K562 (cell line): ENCODE measurements around the gene YJEFN3. TPM values are rescaled to one million over a fixed set of nuclear protein-coding genes. Genes with fewer than 3 reads are reported as not detected.

Experiments used
- BHLHE40 ChIP-seq: IDR thresholded peaks from 2 replicates; pipeline ENCODE4 v1.6.1; 2011; ENCODE audit warnings: low read length, improper control_type of control experiment
- E2F3 ChIP-seq: fragments of 250-450 bp; sonication (Bioruptor Pico); IDR thresholded peaks from 2 replicates; pipeline ENCODE4 v1.4.0; 2020; ENCODE audit warnings: mild to moderate bottlenecking
- KLF10 ChIP-seq: fragments of 250-450 bp; sonication (Bioruptor Pico); IDR thresholded peaks from 2 replicates; pipeline ENCODE4 v1.6.1; 2021; ENCODE audit warnings: matching md5 sums
- LARP7 ChIP-seq: fragments of 450-650 bp; IDR thresholded peaks from 2 replicates; pipeline ENCODE4 v1.6.1; 2016
- NEUROD1 ChIP-seq: fragments of 150-350 bp; IDR thresholded peaks from 2 replicates; pipeline ENCODE4 v1.6.1; 2014; ENCODE audit warnings: borderline replicate concordance, low read length, low read depth; ENCODE audit not compliant: partially characterized antibody
- RBM22 ChIP-seq: fragments of 200-400 bp; formaldehyde crosslinking; IDR thresholded peaks from 2 replicates; pipeline ENCODE4 v1.6.1; 2018; ENCODE audit warnings: low read length, low read depth; ENCODE audit not compliant: poor library complexity, severe bottlenecking
- SMAD1 ChIP-seq: fragments of 150-350 bp; IDR thresholded peaks from 2 replicates; pipeline ENCODE4 v1.6.1; 2014; ENCODE audit warnings: low read length, low read depth; ENCODE audit not compliant: partially characterized antibody
- SMARCA5 ChIP-seq: fragments of 450-650 bp; IDR thresholded peaks from 2 replicates; pipeline ENCODE4 v1.6.1; 2016
- STAT6 ChIP-seq: sonication (generic); formaldehyde crosslinking; IDR thresholded peaks from 2 replicates; pipeline ENCODE4 v1.8.1; 2023; ENCODE audit warnings: mild to moderate bottlenecking, missing genetic modification reagents
- TCF15 ChIP-seq: fragments of 250-450 bp; sonication (Bioruptor Pico); IDR thresholded peaks from 2 replicates; pipeline ENCODE4 v1.8.0; 2022; ENCODE audit warnings: moderate library complexity, mild to moderate bottlenecking, inconsistent platforms
- U2AF1 ChIP-seq: fragments of 200-400 bp; formaldehyde crosslinking; optimal IDR thresholded peaks from 2 replicates; pipeline ENCODE3; 2017; ENCODE audit warnings: mild to moderate bottlenecking, low read depth, low read length, moderate library complexity
- ZNF232 ChIP-seq: sonication (generic); formaldehyde crosslinking; IDR thresholded peaks from 2 replicates; pipeline ENCODE4 v1.8.0; 2022; ENCODE audit warnings: mild to moderate bottlenecking, missing genetic modification reagents
- ZNF318 ChIP-seq, 2 experiments: fragments of 450-650 bp; IDR thresholded peaks; 2 replicates each; pipeline ENCODE4 v1.6.1; 2016; ENCODE audit warnings: mild to moderate bottlenecking in 2 of 2, borderline replicate concordance in 1 of 2, low read depth in 1 of 2, moderate library complexity in 1 of 2
- ZNF511 ChIP-seq: sonication (generic); formaldehyde crosslinking; IDR thresholded peaks from 2 replicates; pipeline ENCODE4 v1.8.0; 2022; ENCODE audit warnings: mild to moderate bottlenecking, missing genetic modification reagents
- ZNF586 ChIP-seq: fragments of 450-650 bp; formaldehyde crosslinking; conservative IDR thresholded peaks from 2 replicates; pipeline ENCODE4 v1.4.0; 2020; ENCODE audit warnings: mild to moderate bottlenecking, moderate library complexity
- ZNF778 ChIP-seq: fragments of 450-650 bp; formaldehyde crosslinking; IDR thresholded peaks from 2 replicates; pipeline ENCODE4 v1.4.0; 2020; ENCODE audit warnings: mild to moderate bottlenecking, moderate library complexity
- polyA plus RNA-seq, 8 experiments: library from polyadenylated mRNA; depleted of rRNA in 4 of 8; stranded (reverse) in 5 of 8; unstranded in 3 of 8; fragments of >200 nt; fragmentation: Nextera tagmentation in 2 of 8; fragmentation: Illumina TruSeq in 1 of 8; extraction: Ambion mirVana in 2 of 8; extraction: Trizol in 1 of 8; gene quantifications; 2 replicates each; pipeline versions ENCODE4 v1.2.1 to v1.2.3, GENCODE V29; 2011 to 2014; ENCODE audit warnings: inconsistent platforms in 1 of 8, missing spikeins in 1 of 8
- total RNA-seq, 7 experiments: library from RNA; depleted of rRNA in 6 of 7; stranded (reverse); fragments of >200 nt in 6 of 7; fragmentation: Illumina TruSeq in 2 of 7; extraction: Trizol in 2 of 7; gene quantifications; 2 replicates each; pipeline versions ENCODE4 v1.2.1 to v1.2.3, GENCODE V29; 2011 to 2021; ENCODE audit warnings: low replicate concordance in 1 of 7

Gene YJEFN3
- total and polyA plus RNA-seq, 9 of the 15 experiments (the other 6 are each of a cell fraction or from before 2014, with no cell fraction given): 0.04 to 5.8 (median 1.3) TPM; not detected in 1

- TF ChIP-seq ZNF318 (IDR thresholded peaks at IDR 0.05; ENCODE audit: borderline replicate concordance in 1 of 2, low read depth in 1 of 2) (no peak), TCF15 (no peak), ZNF511 (CRISPR knock-in tag) (peak; percentile 7; the same call in 1 of the 2 replicates), RBM22 (no peak), NEUROD1 (no peak), BHLHE40 (no peak; the same call in 1 of the 2 replicates), SMARCA5 (no peak), E2F3 (CRISPR knock-in tag) (peak; percentile 75; the same call in 1 of the 2 replicates), ZNF778 (CRISPR knock-in tag) (no peak), ZNF232 (CRISPR knock-in tag) (no peak), U2AF1 (no peak), LARP7 (no peak), STAT6 (CRISPR knock-in tag) (no peak), SMAD1 (peak; percentile 73), ZNF586 (CRISPR knock-in tag) (no peak), KLF10 (CRISPR knock-in tag) (no peak)
Measured at GRCh38 chr19:19515642-19516519, 12.8 kb upstream of the YJEFN3 start, which contains the start of gene NDUFA13 (continued).
